SU-DHL-6 (cell line): ENCODE data around the gene ACAP1.

Source experiments
- H2AFZ ChIP-seq: fragments of 200-600 bp; sonication (generic); 2 replicates; pipeline ENCODE4 v1.6.1; 2014; ENCODE audit warnings: low read depth, mild to moderate bottlenecking, moderate library complexity, mixed read lengths, antibody characterized with exemption, low read length; ENCODE audit not compliant: severe bottlenecking
- H3F3A ChIP-seq: fragments of 200-600 bp; shearing (Covaris generic); 2 replicates; pipeline ENCODE4 v1.6.0; 2016; ENCODE audit warnings: antibody characterized with exemption, mild to moderate bottlenecking; ENCODE audit not compliant: insufficient read depth
- H3K27ac ChIP-seq: fragments of 200-600 bp; sonication (generic); 2 replicates; pipeline ENCODE4 v1.5.1; 2016; ENCODE audit warnings: low read depth, mild to moderate bottlenecking, low read length, moderate library complexity, mixed read lengths
- H3K27me3 ChIP-seq: fragments of 200-600 bp; sonication (generic), shearing (Covaris generic); 2 replicates; pipeline ENCODE4 v1.6.0; 2014; ENCODE audit warnings: mild to moderate bottlenecking, low read length
- H3K36me3 ChIP-seq: fragments of 200-600 bp; sonication (generic); 2 replicates; pipeline ENCODE4 v1.6.1; 2014; ENCODE audit warnings: mild to moderate bottlenecking, low read length, mixed read lengths
- H3K4me2 ChIP-seq: fragments of 300-600, 200-600 bp; shearing (Covaris generic), sonication (generic); 2 replicates; pipeline ENCODE4 v1.6.0; 2014; ENCODE audit warnings: low read length, low read depth, mild to moderate bottlenecking; ENCODE audit not compliant: poor library complexity, severe bottlenecking
- H3K4me3 ChIP-seq: fragments of 200-600 bp; sonication (generic); 2 replicates; pipeline ENCODE4 v1.5.1; 2014; ENCODE audit warnings: antibody characterized with exemption, low read length, mild to moderate bottlenecking, mixed read lengths; ENCODE audit not compliant: insufficient read depth, poor library complexity, severe bottlenecking
- H3K79me2 ChIP-seq: fragments of 200-600 bp; sonication (generic); 2 replicates; pipeline ENCODE4 v1.6.1; 2014; ENCODE audit warnings: mild to moderate bottlenecking, low read length, moderate library complexity; ENCODE audit not compliant: insufficient read depth
- H3K9ac ChIP-seq: fragments of 200-600 bp; sonication (generic); 2 replicates; pipeline ENCODE4 v1.7.0; 2014; ENCODE audit warnings: mild to moderate bottlenecking, low read length
- H3K9me2 ChIP-seq: fragments of 200-600 bp; sonication (generic); replicated peaks from 2 replicates; pipeline ENCODE4 v1.6.1; 2014; ENCODE audit warnings: low read length; ENCODE audit not compliant: insufficient read depth
- H3K9me3 ChIP-seq: fragments of 200-600 bp; sonication (generic); 2 replicates; pipeline ENCODE4 v1.6.1; 2014; ENCODE audit warnings: low read length, mixed read lengths; ENCODE audit not compliant: insufficient read depth
- H4K20me1 ChIP-seq: fragments of 200-600 bp; sonication (generic); 2 replicates; pipeline ENCODE4 v1.6.1; 2014; ENCODE audit warnings: low read depth, mild to moderate bottlenecking, antibody characterized with exemption, low read length, moderate library complexity, mixed read lengths
- CTCF ChIP-seq: fragments of 200-600 bp; sonication (generic); IDR thresholded peaks from one replicate; pipeline ENCODE4 v1.5.1; 2017; ENCODE audit warnings: antibody characterized with exemption, mild to moderate bottlenecking, low read length, moderate library complexity; ENCODE audit not compliant: insufficient read depth, poor library complexity, severe bottlenecking
- EZH2phosphoT487 ChIP-seq: fragments of 200-600 bp; sonication (generic), shearing (Covaris generic); conservative IDR thresholded peaks from 2 replicates; pipeline ENCODE4 v1.6.1; 2018; ENCODE audit warnings: mild to moderate bottlenecking, antibody characterized with exemption, low read length, moderate library complexity, mixed read lengths

Gene ACAP1

GRCh38 chr17:7354262-7354843 lies 18.0 kb downstream of the ACAP1 start:
- Histone ChIP-seq H2AFZ (no peak overlapping the region), H4K20me1 (no peaks in the 10 kb centered on the region), H3K36me3 (no peaks in the 10 kb centered on the region), H3F3A (peaks cover 13% of the 10 kb centered on the region), H3K9me2 (no peaks in the 10 kb centered on the region), H3K4me2 (no peak overlapping the region), H3K9me3 (no peaks in the 10 kb centered on the region), H3K27ac (no peak overlapping the region), H3K9ac (no peak overlapping the region), H3K4me3 (no peak overlapping the region), H3K79me2 (no peaks in the 10 kb centered on the region), H3K27me3 (no peaks in the 10 kb centered on the region)
- TF ChIP-seq CTCF (no peak), EZH2phosphoT487 (no peak)

GRCh38 chr17:7355053-7355452 lies 18.7 kb downstream of the ACAP1 start, which contains the start of gene TMEM95:
Gene TMEM95 (plus strand): TSS chr17:7355156. CDS start chr17:7355205, 49 bp downstream.
- Histone ChIP-seq H3K27me3 (no peaks in the 10 kb centered on the region), H3K4me3 (no peak within 1 kb of the TSS), H3K27ac (no peak within 1 kb of the TSS), H3K4me2 (no peak within 1 kb of the TSS), H3K9me3 (no peaks in the 10 kb centered on the region), H3K9ac (no peak within 1 kb of the TSS), H4K20me1 (no peaks in the 10 kb centered on the region), H3K79me2 (no peaks in the 10 kb centered on the region), H2AFZ (no peak within 1 kb of the TSS), H3K36me3 (no peaks in the 10 kb centered on the region), H3K9me2 (no peaks in the 10 kb centered on the region), H3F3A (peaks cover 7% of the 10 kb centered on the region; the same call in 1 of the 2 replicates)
- no peak for TF ChIP-seq CTCF
- no peak for TF ChIP-seq EZH2phosphoT487

DNA sequence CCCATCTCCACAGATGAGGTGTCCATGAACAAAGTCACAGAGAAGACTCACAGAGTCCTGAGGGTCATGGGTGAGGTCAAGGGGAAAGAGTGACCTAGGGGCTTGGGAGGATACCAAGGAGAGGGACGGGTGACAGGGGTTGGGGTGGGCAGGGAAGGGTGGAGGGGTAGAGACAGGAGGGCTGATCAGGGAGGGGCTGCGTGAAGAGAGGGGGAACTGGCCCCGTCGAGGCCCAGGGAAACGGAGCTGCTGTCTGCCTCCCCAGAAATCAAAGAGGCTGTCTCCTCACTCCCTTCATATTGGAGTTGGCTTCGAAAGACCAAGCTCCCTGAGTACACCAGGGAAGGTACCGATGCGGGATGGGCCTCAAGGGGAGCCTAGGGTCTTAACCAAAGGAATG lies 19.2 kb downstream of the ACAP1 start:
- H3F3A ChIP-seq: peaks cover 7% of the 10 kb centered on the region; the same call in 1 of the 2 replicates
- no peaks in the 10 kb centered on the region for H4K20me1 ChIP-seq
- no peak overlapping the region for H2AFZ ChIP-seq
- no peak overlapping the region for H3K9ac ChIP-seq
- H3K27me3 ChIP-seq: no peaks in the 10 kb centered on the region
- no peaks in the 10 kb centered on the region for H3K79me2 ChIP-seq
- TF ChIP-seq EZH2phosphoT487: no peak
- TF ChIP-seq CTCF: no peak
- H3K4me3 ChIP-seq: no peak overlapping the region
- H3K36me3 ChIP-seq: no peaks in the 10 kb centered on the region
- H3K27ac ChIP-seq: no peak overlapping the region
- H3K9me2 ChIP-seq: no peaks in the 10 kb centered on the region
- no peak overlapping the region for H3K4me2 ChIP-seq
- no peaks in the 10 kb centered on the region for H3K9me3 ChIP-seq
